HG03571 (cell line): Measurements from ENCODE around the gene DRD3.

Experiments used
- ATAC-seq: cut with Tn5 transposase; IDR thresholded peaks from one replicate; pipeline ENCODE4 v1.9.1; 2021; ENCODE audit not compliant: unreplicated experiment

Gene DRD3

GRCh38 chr3:114186501-114186900 is 7.6 kb upstream of the DRD3 start:
- no peak for ATAC-seq

- ATAC-seq = no peak
Measured at GRCh38 chr3:114179575-114179974, 723 bp upstream of the DRD3 start.

- no peak for ATAC-seq
Measured at GRCh38 chr3:114176890-114177289, 2.0 kb downstream of the DRD3 start.

DNA sequence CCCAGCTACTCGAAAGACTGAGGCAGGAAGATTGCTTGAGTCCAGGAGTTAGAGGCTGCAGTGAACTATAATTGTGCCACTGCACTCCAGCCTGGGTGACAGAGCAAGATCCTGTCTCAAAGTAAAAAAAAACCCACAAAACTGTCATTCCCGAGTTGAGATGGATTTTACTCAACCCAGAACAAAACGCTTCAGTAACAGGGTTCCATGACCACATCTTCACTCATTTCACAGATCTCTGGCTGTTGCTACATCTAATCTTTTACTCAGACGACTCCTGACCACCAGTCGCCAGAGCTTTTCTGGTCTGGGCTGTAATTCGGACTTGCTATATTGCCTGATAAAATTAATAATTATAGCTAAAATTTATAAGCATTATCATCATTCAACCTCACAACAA is 2.4 kb downstream of the DRD3 start:
- no peak for ATAC-seq

DNA sequence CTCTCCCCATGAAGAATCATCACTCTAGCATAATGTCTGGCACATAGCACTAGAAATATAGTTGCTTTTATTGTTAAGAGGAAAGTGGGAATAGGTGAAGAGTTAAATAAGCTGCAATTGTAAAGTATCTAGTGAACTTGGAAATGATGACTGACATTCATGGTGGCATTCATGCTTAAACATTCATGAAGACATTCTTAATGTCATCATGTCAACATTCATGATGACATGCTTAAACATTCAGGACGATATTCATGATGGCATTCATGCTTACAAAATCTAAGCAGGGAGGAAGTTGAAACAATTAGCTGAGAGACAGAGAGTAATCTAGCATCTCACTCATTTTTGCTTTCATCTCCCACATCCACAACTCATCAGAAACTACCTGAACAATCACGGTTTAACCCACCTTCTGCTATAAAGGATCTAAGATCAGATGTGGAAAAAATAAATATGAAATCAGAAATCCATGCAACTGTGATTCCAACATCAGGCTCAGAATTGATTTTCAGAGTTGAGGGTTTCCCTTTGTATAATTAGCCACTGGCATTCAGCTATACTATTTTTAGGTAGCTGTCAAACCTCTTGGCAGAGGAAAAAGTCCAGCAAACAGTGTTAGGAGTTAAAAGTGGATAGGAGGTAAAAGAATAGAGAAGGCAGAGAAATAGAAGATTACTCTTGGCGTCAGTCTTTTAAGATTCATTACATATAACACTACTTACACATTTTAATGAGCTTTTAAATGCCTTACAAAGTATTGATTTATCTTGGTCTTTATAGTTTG is 3.5 kb downstream of the DRD3 start:
- no peak for ATAC-seq

DNA sequence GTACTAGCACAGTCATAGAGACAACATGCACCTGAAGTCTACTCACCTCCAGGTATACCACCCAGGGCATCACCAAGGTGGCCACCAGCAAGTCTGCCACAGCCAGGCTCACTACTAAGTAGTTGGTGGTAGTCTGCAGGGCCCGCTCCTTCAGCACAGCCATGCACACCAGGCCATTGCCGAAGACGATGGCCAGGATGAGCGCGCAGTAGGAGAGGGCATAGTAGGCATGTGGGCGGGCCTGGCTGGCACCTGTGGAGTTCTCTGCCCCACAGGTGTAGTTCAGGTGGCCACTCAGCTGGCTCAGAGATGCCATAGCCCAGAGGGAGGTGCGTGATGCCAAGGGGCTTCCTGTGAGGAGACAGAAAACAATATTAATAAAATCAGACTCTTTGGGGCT is 7.2 kb downstream of the DRD3 start:
- no peak for ATAC-seq

GRCh38 chr3:114168150-114168549 is 10.7 kb downstream of the DRD3 start:
- ATAC-seq = no peak

DNA sequence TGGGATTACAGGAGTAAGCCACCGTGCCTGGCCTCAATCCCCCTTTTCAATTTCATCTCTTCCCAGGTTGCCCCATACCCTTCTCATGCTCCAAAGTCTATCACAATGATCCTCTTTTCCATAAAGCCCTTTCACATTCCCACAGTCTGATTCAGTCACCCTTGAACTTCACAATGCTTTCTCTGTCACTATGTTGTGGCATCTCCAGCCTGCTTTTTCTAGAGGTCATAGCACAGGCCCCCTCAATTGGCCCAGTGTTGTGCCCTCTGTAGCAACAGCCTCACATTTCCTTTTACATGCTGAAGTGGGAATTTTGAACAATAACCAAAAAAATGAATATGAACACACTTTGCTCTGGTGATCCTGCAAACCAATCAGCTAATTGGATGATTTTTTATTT is 21.5 kb downstream of the DRD3 start:
- no peak for ATAC-seq

DNA sequence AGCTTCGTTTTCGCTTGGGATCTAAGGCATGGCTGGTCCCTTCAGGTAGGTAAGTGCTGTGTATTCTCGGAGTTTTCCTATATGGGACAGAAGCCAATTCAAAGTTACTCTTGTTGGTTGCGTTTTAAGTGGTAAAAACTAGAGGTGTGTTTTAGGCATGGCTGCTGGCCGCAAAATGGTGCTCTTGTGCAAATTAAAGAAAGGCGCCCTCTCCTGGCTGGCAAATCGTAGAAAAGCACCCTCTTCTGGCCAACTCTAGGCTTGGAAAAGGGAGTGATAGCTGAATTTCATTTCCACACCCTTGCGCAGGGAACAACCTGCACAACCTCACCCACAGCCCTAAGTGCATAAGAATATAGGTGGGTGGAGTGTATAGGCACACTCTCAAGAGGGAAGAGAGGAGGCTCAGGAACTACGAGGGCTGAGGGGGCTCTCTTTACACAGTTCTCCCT is 23.5 kb downstream of the DRD3 start:
- no peak for ATAC-seq

GRCh38 chr3:114154321-114154821 is 24.5 kb downstream of the DRD3 start:
- no peak for ATAC-seq

DNA sequence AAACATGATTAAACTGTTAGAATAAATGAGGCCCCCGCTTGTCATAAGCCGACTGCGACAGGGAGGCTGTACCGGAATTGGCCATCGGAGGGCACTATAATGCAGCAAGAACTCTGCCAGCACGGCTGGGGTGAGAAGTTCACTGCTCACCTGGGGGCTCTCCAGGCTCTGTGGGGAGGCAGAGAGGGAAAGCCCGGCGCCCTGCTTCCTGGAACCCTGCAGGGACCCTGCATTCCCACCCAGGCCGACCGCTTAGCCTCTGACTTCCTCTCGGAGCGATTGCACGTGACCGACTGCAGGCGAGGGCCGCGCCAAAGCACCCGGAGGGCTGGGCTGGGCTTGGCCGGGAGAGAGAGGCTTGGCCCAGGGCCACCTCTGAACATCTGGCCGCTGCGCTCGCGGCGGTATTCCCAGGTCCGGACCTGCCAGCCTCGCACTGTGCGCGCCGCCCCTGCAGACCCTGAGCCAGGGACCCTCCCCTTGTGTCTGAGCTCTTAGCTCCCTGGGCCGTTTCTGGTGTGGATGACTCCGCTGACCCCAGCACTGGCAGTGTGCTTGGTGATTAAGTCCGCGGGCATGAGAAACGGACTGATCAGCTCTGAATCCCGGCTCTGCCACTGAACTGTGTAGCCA is 26.2 kb downstream of the DRD3 start:
- ATAC-seq = peak; percentile 83

- no peak for ATAC-seq
Measured at GRCh38 chr3:114151091-114151490, 27.8 kb downstream of the DRD3 start.

DNA sequence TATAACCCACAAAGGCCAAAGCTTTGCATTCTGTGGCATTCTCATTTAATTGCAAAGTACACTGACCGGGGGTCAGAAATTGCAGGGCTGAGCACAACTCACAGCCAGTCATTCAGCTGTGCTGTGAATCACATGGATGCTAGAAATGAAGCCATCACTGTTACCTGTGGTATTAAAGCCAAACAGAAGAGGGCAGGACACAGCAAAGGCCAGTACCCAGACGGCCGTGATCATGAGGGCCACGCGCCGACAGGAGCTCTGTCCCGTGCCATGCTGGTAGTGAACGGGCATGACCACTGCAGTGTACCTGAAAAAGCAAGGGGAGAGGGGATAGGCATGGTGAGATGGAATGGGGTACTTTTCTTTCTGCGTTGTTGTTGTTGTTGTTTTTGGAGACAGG is 31.6 kb downstream of the DRD3 start:
- no peak for ATAC-seq

DNA sequence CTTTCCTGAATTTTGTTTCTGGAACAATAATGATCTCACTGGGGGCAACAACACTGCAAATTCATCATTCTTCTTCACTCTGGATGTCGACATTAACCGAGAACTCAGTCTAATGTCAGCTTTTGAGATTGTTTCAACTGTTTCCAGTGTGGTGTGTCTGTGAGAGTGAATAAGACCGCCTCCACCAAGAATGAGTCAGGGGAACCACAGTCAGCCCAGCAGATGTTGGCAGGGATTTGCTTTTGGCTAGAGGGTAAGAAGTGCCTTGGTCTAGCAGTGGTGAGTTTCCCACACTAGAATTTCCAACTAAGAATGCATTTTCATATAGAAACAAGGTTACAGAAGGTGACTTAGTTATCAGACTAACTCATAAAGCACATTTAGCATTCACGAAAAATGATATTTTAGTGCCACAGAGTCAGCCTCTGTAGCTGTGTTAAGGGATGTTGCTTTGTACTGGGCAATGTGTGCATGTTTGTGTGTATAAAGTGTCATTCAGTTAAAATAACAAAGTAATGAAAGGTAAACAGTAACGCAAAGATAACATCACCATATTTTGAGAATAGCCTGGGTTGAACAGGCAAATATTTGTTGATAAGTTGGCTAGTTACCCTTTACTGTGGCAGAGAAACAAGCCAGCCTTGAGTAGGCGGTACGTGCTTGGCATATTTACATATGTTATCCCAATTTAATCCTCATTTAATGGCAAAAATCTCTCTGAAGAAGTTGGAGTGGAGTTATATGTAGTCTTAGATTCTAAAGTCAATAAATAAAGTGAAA is 33.8 kb downstream of the DRD3 start:
- ATAC-seq = no peak

GRCh38 chr3:114143817-114144216 is 35.0 kb downstream of the DRD3 start:
- ATAC-seq = no peak

- ATAC-seq = no peak
Measured at GRCh38 chr3:114139836-114140235, 39.0 kb downstream of the DRD3 start.

- no peak for ATAC-seq
Measured at GRCh38 chr3:114133947-114134346, 44.9 kb downstream of the DRD3 start.

- ATAC-seq = no peak
Measured at GRCh38 chr3:114132500-114132899, 46.4 kb downstream of the DRD3 start.

DNA sequence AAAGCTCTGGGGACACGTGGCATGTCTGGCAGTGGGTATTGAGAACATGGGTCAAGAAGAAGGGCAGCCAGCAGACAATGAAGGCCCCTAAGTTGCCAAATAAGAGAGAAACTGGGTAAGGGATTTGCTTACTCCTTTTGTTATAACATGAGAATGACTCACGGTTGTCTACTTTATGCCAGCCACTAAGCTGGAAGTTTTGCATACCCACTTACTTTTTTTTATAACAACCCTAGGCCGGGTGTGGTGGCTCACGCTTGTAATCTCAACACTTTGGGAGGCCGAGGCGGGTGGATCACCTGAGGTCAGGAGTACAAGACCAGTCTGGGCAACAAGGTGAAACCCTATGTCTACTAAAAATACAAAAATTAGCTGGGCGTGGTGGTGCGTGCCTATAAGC is 50.0 kb downstream of the DRD3 start:
- no peak for ATAC-seq

DNA sequence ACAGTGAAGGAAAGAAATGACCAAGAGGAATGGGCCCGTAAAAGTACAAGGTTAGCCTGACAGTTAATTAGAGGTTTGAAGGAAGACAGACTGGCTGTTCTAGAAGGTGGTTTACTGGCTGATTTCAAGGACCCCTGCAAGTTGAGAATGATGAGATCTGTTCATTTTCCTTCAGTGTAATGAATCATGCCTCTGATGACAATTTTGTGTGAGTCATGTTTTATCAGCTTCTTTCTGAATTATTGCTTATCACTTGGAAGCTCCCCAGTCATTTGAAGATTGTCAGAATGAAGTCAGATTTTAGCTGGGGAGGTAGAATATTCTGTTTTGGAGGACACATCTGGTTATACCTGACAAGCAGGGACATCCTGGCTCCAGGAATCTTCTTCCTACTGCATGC is 50.6 kb downstream of the DRD3 start:
- ATAC-seq = no peak

DNA sequence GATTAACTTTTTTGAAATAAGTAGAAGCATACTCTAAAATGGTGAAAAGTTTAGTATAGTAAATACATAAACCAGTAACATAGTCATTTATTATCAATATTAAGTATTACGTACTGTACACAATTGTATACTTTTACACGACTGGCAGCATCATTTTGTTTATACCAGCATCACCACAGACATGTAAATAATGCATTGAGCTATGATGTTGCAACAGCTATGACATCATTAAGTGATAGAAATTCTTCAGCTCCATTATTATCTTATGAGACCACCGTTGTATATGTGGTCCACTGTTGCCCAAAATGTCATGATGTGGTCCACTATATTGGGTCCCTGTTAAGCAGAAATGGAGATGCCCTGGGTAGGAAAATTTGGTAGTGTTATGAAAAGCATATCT is 51.3 kb downstream of the DRD3 start:
- no peak for ATAC-seq

GRCh38 chr3:114126461-114126860 is 52.4 kb downstream of the DRD3 start:
- ATAC-seq = no peak
